Body of pancreas (tissue), 4 donors: Measurements from ENCODE around the gene LDAH.

Experiments
- CTCF ChIP-seq, 7 experiments: fragments of 450-650 bp in 4 of 7; fragments of 200-600 bp in 3 of 7; sonication (generic) in 3 of 7; IDR thresholded peaks; one replicate each; pipeline ENCODE4 v1.5.1; 2016 to 2019; ENCODE audit warnings: antibody characterized with exemption in 7 of 7
- POLR2A ChIP-seq, 3 donors: fragments of 450-650 bp; IDR thresholded peaks; one replicate each; pipeline ENCODE4 v1.6.1; 2016; ENCODE audit warnings: antibody characterized with exemption in 3 of 3, mild to moderate bottlenecking in 2 of 3

- no peak for TF ChIP-seq POLR2A (IDR thresholded peaks at IDR 0.05)
- TF ChIP-seq CTCF (IDR thresholded peaks at IDR 0.05) = no peak
Observed at GRCh38 chr2:20758997-20759396, 63.9 kb downstream of the LDAH start.
